Measurements from ENCODE around the gene SLC35E2B. TPM values are rescaled to one million over a fixed set of nuclear protein-coding genes. Genes with fewer than 3 reads are reported as not detected.

The SLC35E2B gene
- total and polyA plus RNA-seq, 2 of the 8 experiments (the other 6 are each of a cell fraction or from before 2014, with no cell fraction given), result 25.9 to 46.7 TPM

DNA sequence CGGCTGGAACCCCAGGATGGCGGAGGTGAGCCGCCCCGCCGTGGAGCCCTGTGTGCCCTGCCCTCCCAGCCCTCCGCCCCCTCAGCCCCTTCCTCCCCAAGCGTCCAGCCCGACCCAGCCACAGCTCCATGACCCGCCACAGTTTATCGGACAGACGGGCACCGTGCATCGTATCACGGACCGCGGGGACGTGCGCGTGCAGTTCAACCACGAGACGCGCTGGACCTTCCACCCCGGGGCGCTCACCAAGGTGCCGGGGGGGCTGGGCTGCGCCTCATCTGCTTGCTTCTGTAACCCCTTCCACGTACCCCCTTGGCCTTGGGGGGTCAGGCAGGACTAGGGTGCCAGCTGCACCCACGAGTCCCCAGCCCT is 67.2 kb downstream of the SLC35E2B start (continued):
- TF ChIP-seq, protein P1, sequence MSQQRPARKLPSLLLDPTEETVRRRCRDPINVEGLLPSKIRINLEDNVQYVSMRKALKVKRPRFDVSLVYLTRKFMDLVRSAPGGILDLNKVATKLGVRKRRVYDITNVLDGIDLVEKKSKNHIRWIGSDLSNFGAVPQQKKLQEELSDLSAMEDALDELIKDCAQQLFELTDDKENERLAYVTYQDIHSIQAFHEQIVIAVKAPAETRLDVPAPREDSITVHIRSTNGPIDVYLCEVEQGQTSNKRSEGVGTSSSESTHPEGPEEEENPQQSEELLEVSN (IDR thresholded peaks at IDR 0.05), result no peak
- TF ChIP-seq CTBP2 (IDR thresholded peaks at IDR 0.05; ENCODE audit: borderline replicate concordance, insufficient read depth, insufficient read length, low read length), result no peak

All from H1 (cell line).